Suppressor macrophage treated with lipopolysaccharide for 4 hours (primary cell): ENCODE measurements around the gene TNFRSF8.

ENCODE experiments used
- DNase-seq: peaks from one replicate; pipeline ENCODE4 v3.0.0-alpha.2; 2020

TNFRSF8 gene

GRCh38 chr1:12161662-12162458 is 98.8 kb downstream of the TNFRSF8 start:
- peak; percentile 94 for DNase-seq

- no peak for DNase-seq
These were observed 99.5 kb downstream of the TNFRSF8 start for GRCh38 chr1:12162459-12163137.

DNA sequence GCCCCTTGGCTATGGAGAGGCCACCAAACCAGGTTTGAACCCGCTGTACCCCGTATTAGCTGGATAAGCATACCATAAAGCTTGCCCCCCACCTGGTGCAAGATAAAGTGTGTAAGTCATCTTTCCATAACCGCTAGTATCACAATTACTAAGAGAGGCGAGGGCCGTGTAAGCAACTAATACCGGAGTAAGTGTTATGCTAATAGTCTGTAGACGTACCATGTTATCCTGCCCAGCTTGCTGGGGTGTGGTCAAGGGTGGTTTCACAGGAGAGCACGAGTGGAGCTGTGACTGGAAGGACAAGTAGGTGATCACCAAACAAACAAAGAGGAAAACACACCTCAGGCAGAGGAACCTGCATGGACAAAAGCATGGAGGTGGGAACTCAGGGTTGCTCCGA is 100.1 kb downstream of the TNFRSF8 start:
- DNase-seq, result no peak

DNA sequence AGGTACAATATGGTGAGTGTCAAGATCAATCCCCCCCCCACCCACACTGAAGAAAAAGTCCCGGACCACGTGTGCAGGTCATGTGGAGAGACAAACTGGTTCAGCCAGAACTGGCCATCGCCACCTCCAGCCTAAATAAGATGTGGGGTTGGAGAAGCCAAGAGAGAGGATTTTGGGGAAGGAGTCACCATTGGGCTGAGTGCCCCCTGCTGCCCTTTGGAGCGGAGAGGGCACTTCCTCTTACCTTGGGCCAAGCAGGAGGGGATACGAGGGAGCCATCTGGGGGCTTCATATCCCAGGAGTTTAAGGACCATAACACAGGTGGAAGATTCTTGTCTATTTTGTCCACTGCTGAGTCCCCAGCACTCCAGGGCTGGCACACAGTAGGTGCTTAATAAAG is 101.1 kb downstream of the TNFRSF8 start:
- DNase-seq, result no peak

DNA sequence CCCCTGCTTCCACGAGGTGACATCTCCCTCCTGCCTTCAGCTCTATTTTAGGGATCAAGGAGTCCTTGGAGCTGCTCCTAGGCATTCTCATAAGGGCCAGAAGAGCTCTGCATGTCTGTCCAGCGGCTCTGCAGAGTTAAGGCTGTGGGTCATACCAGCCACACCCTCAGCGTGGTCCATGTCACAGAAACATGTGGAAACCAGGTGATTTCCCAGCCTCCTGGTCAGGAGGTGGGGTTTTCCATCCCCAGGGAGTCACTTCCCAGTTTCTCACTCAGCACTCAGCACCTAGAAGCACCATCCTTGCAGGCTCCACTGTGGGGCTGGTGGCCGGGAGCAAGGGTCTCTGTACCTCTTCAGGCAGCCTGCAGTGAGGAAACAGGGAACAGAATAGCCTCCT is 102.2 kb downstream of the TNFRSF8 start:
- DNase-seq, result peak; percentile 88

DNA sequence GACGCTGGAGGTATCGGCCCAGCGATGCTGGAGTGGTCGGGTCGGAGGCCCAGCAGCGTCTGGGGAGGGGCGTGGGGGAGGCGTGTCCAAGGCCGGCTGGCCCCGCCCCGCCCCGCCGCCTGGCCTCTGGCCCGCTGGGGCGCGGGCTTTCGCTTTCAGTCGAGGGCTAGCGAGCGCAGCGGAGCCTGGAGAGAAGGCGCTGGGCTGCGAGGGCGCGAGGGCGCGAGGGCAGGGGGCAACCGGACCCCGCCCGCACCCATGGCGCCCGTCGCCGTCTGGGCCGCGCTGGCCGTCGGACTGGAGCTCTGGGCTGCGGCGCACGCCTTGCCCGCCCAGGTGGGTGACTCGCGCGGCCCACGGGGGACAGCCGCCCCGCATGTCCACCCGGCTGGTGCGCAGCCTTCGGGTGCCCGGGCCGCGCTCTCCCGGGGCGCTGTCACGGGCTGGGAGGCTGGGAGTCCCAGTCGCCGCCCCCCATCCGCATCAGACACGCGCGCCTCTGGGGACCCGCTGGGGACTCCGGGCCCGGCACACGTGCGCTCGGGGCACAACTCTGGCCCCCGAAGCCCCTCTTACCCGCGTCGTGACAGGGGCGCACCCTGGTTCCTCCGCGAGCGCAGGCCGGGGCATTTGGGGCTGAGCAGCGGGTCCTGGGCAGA is 103.9 kb downstream of the TNFRSF8 start, which contains the start of gene TNFRSF1B:
Gene TNFRSF1B, plus strand, starts transcription at position 158 of the 659 bp plus-strand sequence. Its CDS starts 101 bp downstream, at position 259.
- peak; percentile 97 for DNase-seq

- peak; percentile 80 for DNase-seq
These were observed 104.7 kb downstream of the TNFRSF8 start for GRCh38 chr1:12167493-12168429.

GRCh38 chr1:12168451-12169160 is 105.5 kb downstream of the TNFRSF8 start:
- DNase-seq, result peak; percentile 61

GRCh38 chr1:12169442-12170135 is 106.5 kb downstream of the TNFRSF8 start:
- no peak for DNase-seq

GRCh38 chr1:12170263-12170671 is 107.2 kb downstream of the TNFRSF8 start:
- DNase-seq, result peak; percentile 64

- DNase-seq, result no peak
These were observed 108.3 kb downstream of the TNFRSF8 start for GRCh38 chr1:12171206-12172041.

DNA sequence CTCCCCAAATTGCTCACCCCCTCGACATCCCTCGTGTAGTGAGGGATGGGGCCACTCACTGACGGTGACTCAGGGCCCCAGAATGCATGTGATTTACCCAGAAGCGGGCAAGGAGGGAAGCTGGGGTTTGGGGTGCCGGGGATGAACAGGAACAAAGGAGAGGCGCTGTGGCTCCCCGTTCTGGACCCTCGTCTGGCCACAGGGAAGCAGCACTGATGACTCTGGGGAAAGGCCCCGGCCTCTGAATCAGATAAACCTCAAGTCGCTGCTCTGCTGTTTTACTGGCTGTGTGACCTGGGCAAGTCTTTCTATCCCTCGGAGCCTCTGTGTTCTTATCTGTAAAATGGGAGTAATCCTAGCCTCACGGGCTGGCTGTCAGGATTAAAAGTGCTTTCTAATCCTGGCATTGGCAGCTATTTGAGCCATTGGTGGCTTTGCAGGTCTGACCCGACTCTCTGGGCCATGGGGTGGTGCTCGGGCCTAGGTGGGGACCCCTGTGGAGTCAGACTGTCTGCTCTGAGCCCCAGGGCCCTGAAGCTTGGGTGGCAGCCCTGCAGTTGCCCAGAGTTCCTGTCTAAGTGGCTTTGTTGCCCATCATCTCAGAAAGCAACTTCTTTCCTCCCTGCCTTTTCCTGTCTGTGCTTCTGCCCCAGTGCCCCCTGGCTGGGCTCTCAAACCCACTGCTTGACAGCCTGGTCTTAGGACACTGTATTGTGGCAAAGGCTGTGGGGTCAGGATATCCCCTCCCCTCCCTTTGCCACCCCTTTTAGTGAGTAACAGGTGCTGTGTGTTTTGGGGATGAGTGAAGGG is 109.1 kb downstream of the TNFRSF8 start:
- peak; percentile 63 for DNase-seq

GRCh38 chr1:12173041-12173509 is 110.0 kb downstream of the TNFRSF8 start:
- no peak for DNase-seq

DNA sequence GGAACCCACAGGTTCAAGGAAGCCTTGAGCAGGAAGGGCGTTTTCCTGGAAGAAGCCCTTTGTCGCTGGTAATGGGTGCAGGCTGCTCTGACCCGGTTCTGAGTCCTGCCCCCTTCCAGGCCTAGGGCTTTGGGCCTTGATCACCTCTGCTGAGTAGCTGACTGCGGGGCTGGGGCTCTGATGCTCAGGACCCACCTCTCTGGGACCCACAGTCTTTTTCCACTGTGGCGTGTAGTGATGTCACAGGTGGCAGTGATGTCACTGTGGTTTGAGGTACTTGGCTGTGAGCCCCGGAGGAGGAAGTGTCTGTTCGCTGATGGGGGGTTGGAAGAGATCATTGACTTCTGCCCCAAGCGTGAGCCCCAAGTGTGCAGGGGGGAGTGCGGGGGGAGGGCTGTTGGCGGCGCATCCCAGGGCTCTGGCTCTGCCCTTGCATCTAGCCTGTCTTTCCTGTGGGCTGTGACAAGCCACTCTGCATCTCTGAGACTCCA is 110.6 kb downstream of the TNFRSF8 start:
- DNase-seq, result peak; percentile 80

- peak; percentile 70 for DNase-seq
These were observed 112.1 kb downstream of the TNFRSF8 start for GRCh38 chr1:12174924-12175810.

- no peak for DNase-seq
These were observed 113.4 kb downstream of the TNFRSF8 start for GRCh38 chr1:12176298-12177118.
